Suprapubic skin (tissue), 4 donors: ENCODE data around the gene RPL31. TPM values are rescaled to one million over a fixed set of nuclear protein-coding genes. Genes with fewer than 3 reads are reported as not detected.

Experiments
- DNase-seq, 2 donors: peaks; one replicate each; pipeline ENCODE4 v3.0.0-alpha.2; 2019; ENCODE audit warnings: low spot score in 2 of 2
- H3K27ac ChIP-seq: fragments of 200-600 bp; sonication (generic); one replicate; pipeline ENCODE4 v1.5.1; 2019
- H3K27me3 ChIP-seq: fragments of 200-600 bp; sonication (generic); one replicate; pipeline ENCODE4 v1.5.1; 2019
- H3K36me3 ChIP-seq: fragments of 200-600 bp; sonication (generic); one replicate; pipeline ENCODE4 v1.5.1; 2019
- H3K4me1 ChIP-seq: fragments of 200-600 bp; sonication (generic); one replicate; pipeline ENCODE4 v1.5.1; 2019
- H3K4me3 ChIP-seq: fragments of 200-600 bp; sonication (generic); one replicate; pipeline ENCODE4 v1.5.1; 2019; ENCODE audit warnings: mild to moderate bottlenecking
- H3K9me3 ChIP-seq: fragments of 200-600 bp; sonication (generic); one replicate; pipeline ENCODE4 v1.5.1; 2019
- EP300 ChIP-seq: sonication (generic); formaldehyde crosslinking; IDR thresholded peaks from one replicate; pipeline ENCODE4 v1.6.1; 2017; ENCODE audit warnings: antibody characterized with exemption
- POLR2A ChIP-seq, 2 donors: fragments of 450-650 bp; IDR thresholded peaks; one replicate each; pipeline ENCODE4 v1.6.1; 2017; ENCODE audit warnings: antibody characterized with exemption in 2 of 2, mild to moderate bottlenecking in 2 of 2, moderate library complexity in 2 of 2
- POLR2AphosphoS5 ChIP-seq, 3 donors: sonication (generic); formaldehyde crosslinking; IDR thresholded peaks; one replicate each; pipeline ENCODE4 v1.6.1; 2017; ENCODE audit warnings: antibody characterized with exemption in 3 of 3
- WGBS: methylation state at CpG from one replicate; pipeline ENCODE4 v1.1.5; 2018; 5-methylcytosine and 5-hydroxymethylcytosine counted together
- total RNA-seq, 4 donors: library from RNA; depleted of rRNA; stranded (reverse); fragments of >200 nt; gene quantifications; one replicate each; pipeline ENCODE4 v1.1.0, GENCODE V29; 2016
- TF ChIP-seq, protein P1 (sequence below), 2 donors: fragments of 200-600 bp in 1 of 2; fragments of 450-650 bp in 1 of 2; sonication (generic) in 1 of 2; IDR thresholded peaks; one replicate each; pipeline ENCODE4 v1.5.1; 2016 to 2019; ENCODE audit warnings: antibody characterized with exemption in 2 of 2, mild to moderate bottlenecking in 1 of 2, moderate library complexity in 1 of 2

RPL31 gene
- total RNA-seq, 4 donors from 2014 or later, result 1,149 to 1,835 (median 1,682) TPM

GRCh38 chr2:100978582-100979191 lies 23.4 kb upstream of the RPL31 start:
- Histone ChIP-seq H3K4me1 (no peaks in the 10 kb centered on the region), H3K27me3 (no peaks in the 10 kb centered on the region), H3K9me3 (no peaks in the 10 kb centered on the region), H3K27ac (no peak overlapping the region), H3K4me3 (no peak overlapping the region), H3K36me3 (peaks cover 35% of the 10 kb centered on the region)
- TF ChIP-seq, protein P1, sequence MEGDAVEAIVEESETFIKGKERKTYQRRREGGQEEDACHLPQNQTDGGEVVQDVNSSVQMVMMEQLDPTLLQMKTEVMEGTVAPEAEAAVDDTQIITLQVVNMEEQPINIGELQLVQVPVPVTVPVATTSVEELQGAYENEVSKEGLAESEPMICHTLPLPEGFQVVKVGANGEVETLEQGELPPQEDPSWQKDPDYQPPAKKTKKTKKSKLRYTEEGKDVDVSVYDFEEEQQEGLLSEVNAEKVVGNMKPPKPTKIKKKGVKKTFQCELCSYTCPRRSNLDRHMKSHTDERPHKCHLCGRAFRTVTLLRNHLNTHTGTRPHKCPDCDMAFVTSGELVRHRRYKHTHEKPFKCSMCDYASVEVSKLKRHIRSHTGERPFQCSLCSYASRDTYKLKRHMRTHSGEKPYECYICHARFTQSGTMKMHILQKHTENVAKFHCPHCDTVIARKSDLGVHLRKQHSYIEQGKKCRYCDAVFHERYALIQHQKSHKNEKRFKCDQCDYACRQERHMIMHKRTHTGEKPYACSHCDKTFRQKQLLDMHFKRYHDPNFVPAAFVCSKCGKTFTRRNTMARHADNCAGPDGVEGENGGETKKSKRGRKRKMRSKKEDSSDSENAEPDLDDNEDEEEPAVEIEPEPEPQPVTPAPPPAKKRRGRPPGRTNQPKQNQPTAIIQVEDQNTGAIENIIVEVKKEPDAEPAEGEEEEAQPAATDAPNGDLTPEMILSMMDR (IDR thresholded peaks at IDR 0.05), result no peak
- no peak for TF ChIP-seq EP300
- no peak for TF ChIP-seq POLR2A (IDR thresholded peaks at IDR 0.05)
- no peak for TF ChIP-seq POLR2AphosphoS5 (IDR thresholded peaks at IDR 0.05)
- DNase-seq, result peak in 1 of 2 donors; percentile 48
- 79% methylated on average over 16 of the region's 16 CpGs for WGBS

DNA sequence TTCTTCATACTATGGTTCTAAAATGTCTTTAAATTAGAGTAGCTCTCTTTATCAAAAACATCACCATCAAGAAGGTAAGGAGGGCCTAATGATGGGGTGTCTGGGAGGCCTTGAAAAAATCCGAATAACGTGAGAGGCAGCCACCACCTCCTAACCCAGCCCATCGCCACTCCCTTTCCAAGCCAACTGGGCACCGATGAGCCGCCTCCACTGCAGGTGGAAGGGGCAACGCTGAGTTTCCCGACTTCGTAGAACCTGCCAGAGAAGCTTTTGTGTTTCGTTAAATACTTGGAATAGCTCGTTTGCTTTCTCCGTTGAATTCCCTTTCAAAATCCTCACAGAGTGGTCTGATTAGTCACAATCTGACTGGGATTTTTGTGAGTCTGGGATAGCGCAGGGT lies 22.0 kb upstream of the RPL31 start:
- WGBS, result 95% methylated on average over 12 of the region's 12 CpGs
- H3K4me3 ChIP-seq, result no peak overlapping the region

GRCh38 chr2:100981011-100981410 lies 21.1 kb upstream of the RPL31 start:
- WGBS, result 78% methylated on average over 2 of the region's 2 CpGs
- peaks cover 16% of the 10 kb centered on the region for H3K36me3 ChIP-seq
- no peaks in the 10 kb centered on the region for H3K9me3 ChIP-seq
- no peak for TF ChIP-seq POLR2A (IDR thresholded peaks at IDR 0.05)
- TF ChIP-seq, protein P1 (IDR thresholded peaks at IDR 0.05), result no peak
- no peak for TF ChIP-seq EP300
- TF ChIP-seq POLR2AphosphoS5 (IDR thresholded peaks at IDR 0.05), result no peak
- DNase-seq, result no peak
- no peaks in the 10 kb centered on the region for H3K27me3 ChIP-seq
- no peak overlapping the region for H3K4me3 ChIP-seq
- H3K4me1 ChIP-seq, result no peaks in the 10 kb centered on the region
- H3K27ac ChIP-seq, result no peak overlapping the region

More for the DNA sequence above, 22.0 kb upstream of the RPL31 start:
- no peaks in the 10 kb centered on the region for H3K4me1 ChIP-seq
- H3K27ac ChIP-seq, result no peak overlapping the region
- peaks cover 24% of the 10 kb centered on the region for H3K36me3 ChIP-seq
- H3K27me3 ChIP-seq, result no peaks in the 10 kb centered on the region
- DNase-seq, result no peak
- TF ChIP-seq, protein P1 (IDR thresholded peaks at IDR 0.05), result no peak
- TF ChIP-seq EP300, result no peak
- TF ChIP-seq POLR2AphosphoS5 (IDR thresholded peaks at IDR 0.05), result no peak
- TF ChIP-seq POLR2A (IDR thresholded peaks at IDR 0.05), result no peak
- no peaks in the 10 kb centered on the region for H3K9me3 ChIP-seq

- Histone ChIP-seq H3K4me3 (no peak overlapping the region), H3K36me3 (peaks cover 6% of the 10 kb centered on the region), H3K9me3 (no peaks in the 10 kb centered on the region), H3K27me3 (no peaks in the 10 kb centered on the region), H3K4me1 (no peaks in the 10 kb centered on the region), H3K27ac (no peak overlapping the region)
- TF ChIP-seq EP300 (no peak), POLR2AphosphoS5 (IDR thresholded peaks at IDR 0.05) (no peak), POLR2A (IDR thresholded peaks at IDR 0.05) (no peak)
- TF ChIP-seq, protein P1 (IDR thresholded peaks at IDR 0.05), result no peak
- WGBS, result 80% methylated on average over 8 of the region's 8 CpGs
- peak in 1 of 2 donors; percentile 44 for DNase-seq
Measured at GRCh38 chr2:100982431-100982861, 19.6 kb upstream of the RPL31 start.

DNA sequence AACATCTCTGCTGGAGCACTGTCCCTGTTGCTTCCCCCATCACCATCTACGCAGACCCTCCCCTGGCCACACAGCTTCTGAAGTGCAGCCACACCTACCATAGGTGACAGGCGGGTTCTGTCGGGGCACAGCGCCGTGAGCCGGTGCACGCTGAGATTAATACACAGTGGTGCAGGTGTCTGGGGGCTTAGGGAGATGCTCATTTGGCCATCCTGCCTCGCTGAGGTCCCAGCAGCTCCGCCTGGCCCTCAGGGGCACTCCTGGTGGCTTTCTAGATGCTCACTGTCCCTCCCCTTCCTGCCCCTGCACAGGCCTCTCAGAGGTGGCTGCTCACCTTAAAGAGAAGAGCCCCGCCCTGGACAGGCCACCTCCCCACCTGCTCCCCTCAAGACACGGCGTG lies 18.9 kb upstream of the RPL31 start:
- peak in 1 of 2 donors; percentile 55 for DNase-seq
- Histone ChIP-seq H3K4me1 (no peaks in the 10 kb centered on the region), H3K36me3 (peaks cover 7% of the 10 kb centered on the region), H3K4me3 (no peak overlapping the region), H3K9me3 (no peaks in the 10 kb centered on the region), H3K27me3 (no peaks in the 10 kb centered on the region), H3K27ac (no peak overlapping the region)
- TF ChIP-seq, protein P1 (IDR thresholded peaks at IDR 0.05), result no peak
- TF ChIP-seq POLR2AphosphoS5 (IDR thresholded peaks at IDR 0.05) (no peak), EP300 (no peak), POLR2A (IDR thresholded peaks at IDR 0.05) (no peak)
- 94% methylated on average over 10 of the region's 12 CpGs for WGBS
